ENCODE measurements around the gene OR10G3. TPM values are rescaled to one million over a fixed set of nuclear protein-coding genes. Genes with fewer than 3 reads are reported as not detected.

The OR10G3 gene
- total and polyA plus RNA-seq, 9 donors, result 0.13 TPM; not detected in 8

DNA sequence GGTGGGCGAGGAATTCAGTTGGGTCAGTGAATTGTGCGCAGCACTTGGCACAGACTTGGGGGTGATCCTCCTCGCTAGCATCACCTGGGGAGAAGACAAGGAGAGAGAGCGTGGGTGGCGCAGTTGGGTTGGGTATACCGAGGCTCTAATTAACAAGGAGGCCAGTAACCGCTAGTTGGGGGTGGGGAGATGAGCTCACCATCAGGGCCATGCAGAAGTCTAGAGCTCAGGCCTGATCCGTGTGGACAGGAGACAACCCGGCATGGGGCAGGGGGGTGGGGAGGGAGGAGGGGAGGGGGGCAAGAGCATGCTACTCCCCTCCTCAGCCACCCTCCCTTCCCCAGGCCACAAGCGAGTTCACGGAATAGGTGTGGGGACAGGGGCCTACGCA lies 54.3 kb downstream of the OR10G3 start:
- H3K4me1 ChIP-seq (ENCODE audit: control insufficient read depth, insufficient read depth, low read length), result peaks cover 12% of the 10 kb centered on the region
- 41% methylated on average over 6 of the region's 12 CpGs for WGBS (ENCODE audit: insufficient coverage)
- peak; percentile 48 for DNase-seq
- no peaks in the 10 kb centered on the region for H3K9me3 ChIP-seq (replicated peaks; ENCODE audit: control insufficient read depth, low read depth, low read length)
- H3K4me3 ChIP-seq (ENCODE audit: low read length), result peak overlapping the region; percentile 75
- no peaks in the 10 kb centered on the region for H3K27me3 ChIP-seq (ENCODE audit: control insufficient read depth, insufficient read depth, low read length)
- H3K36me3 ChIP-seq (ENCODE audit: control insufficient read depth, insufficient read depth, low read length), result peaks cover 24% of the 10 kb centered on the region
- H3K27ac ChIP-seq (ENCODE audit: low read length), result no peak overlapping the region

DNA sequence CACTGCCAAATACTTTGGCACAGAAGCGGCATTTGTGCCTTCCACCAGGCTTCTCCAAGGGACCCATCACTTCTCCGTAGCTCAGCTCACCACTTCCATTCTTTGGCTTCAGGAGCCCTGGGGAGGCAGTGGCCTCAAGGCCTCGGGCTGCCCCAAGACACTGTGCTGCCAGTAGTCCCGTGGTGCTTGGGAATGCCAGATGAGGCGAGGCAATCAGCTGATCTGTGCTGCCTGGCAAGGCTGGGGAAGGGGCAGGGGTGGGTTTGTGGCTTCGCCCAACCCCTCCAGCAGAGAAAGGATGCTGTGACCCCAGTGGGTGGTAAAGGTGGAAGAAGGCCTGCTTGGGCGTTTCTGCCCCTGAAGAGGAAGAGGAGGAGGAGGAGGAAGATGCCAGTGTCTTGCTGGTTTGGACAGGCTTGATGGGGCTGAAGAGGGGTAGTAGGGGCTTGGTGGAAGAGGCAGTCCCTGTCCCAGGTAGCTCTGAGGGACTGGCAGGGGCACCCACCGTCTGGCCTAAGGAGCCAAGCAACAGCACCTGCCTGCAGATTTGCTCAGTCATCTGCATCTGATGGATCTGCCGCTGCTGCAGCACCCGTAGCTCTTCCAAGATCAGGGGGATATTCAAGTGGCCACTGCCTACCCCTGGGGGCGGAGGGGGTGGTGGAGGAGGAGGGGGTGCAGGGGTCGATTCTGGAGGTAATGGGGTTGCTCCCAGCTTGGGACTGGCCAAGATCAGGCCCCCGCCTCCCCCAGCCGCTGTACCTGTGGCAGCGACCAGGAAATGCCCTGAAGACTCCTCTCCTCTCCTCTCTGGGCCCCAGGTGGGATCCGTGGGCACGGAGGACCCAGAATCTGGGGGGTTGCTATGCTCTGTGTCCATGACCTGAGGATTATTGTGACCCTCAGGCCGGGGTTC lies 55.0 kb downstream of the OR10G3 start:
- H3K9me3 ChIP-seq (replicated peaks; ENCODE audit: control insufficient read depth, low read depth, low read length), result no peaks in the 10 kb centered on the region
- no peak for DNase-seq
- H3K27me3 ChIP-seq (ENCODE audit: control insufficient read depth, insufficient read depth, low read length), result no peaks in the 10 kb centered on the region
- peaks cover 24% of the 10 kb centered on the region for H3K36me3 ChIP-seq (ENCODE audit: control insufficient read depth, insufficient read depth, low read length)
- 86% methylated on average over 8 of the region's 18 CpGs for WGBS (ENCODE audit: insufficient coverage)
- peak overlapping the region; percentile 75 for H3K4me3 ChIP-seq (ENCODE audit: low read length)
- H3K4me1 ChIP-seq (ENCODE audit: control insufficient read depth, insufficient read depth, low read length), result peaks cover 12% of the 10 kb centered on the region
- no peak overlapping the region for H3K27ac ChIP-seq (ENCODE audit: low read length)

DNA sequence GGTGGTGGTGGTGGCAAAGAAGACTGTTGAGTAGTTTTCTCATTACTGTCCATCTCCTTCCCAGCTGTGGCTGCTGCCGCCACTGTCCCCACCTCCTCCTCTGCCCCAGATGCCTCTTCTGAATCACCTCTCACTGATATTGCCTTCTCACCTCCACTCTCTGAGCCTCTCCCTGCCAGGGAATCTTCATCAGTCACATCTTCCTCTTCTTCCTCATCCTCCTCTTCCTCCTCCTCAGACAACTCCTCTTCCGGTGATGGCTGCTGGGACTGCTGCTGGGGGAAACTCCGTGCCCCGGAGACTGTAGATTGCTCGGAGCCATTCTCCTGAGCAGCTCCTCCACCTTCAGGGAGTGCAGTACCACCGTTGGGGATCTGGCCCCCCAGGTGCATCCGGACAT lies 56.7 kb downstream of the OR10G3 start:
- Histone ChIP-seq H3K27me3 (ENCODE audit: control insufficient read depth, insufficient read depth, low read length) (no peaks in the 10 kb centered on the region), H3K27ac (ENCODE audit: low read length) (no peak overlapping the region), H3K9me3 (replicated peaks; ENCODE audit: control insufficient read depth, low read depth, low read length) (no peaks in the 10 kb centered on the region), H3K4me1 (ENCODE audit: control insufficient read depth, insufficient read depth, low read length) (peaks cover 12% of the 10 kb centered on the region), H3K36me3 (ENCODE audit: control insufficient read depth, insufficient read depth, low read length) (peaks cover 24% of the 10 kb centered on the region), H3K4me3 (ENCODE audit: low read length) (no peak overlapping the region)
- 93% methylated on average over 6 of the region's 7 CpGs for WGBS (ENCODE audit: insufficient coverage)
- no peak for DNase-seq

DNA sequence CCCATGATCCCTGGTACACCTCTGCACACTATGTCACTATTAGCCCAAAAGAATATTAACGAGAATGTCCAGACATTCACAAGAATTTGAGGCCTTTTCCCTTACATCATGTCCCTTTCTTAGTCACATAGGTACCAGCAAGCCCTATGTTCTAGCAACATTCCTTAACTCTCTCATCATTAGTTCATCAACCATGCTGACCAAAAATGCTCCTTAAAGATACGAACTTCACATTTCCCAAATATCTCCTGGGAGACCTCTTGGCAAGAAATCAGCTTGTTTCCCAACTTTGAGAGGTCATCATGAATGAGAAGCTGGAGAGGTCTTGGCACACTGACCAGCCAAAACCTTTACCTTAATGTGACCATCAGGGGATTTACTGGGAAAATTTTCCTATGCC lies 58.4 kb downstream of the OR10G3 start:
- no peaks in the 10 kb centered on the region for H3K9me3 ChIP-seq (replicated peaks; ENCODE audit: control insufficient read depth, low read depth, low read length)
- no peak overlapping the region for H3K27ac ChIP-seq (ENCODE audit: low read length)
- WGBS (ENCODE audit: insufficient coverage), result 64% methylated on average over 1 of the region's 2 CpGs
- H3K27me3 ChIP-seq (ENCODE audit: control insufficient read depth, insufficient read depth, low read length), result no peaks in the 10 kb centered on the region
- H3K4me1 ChIP-seq (ENCODE audit: control insufficient read depth, insufficient read depth, low read length), result peaks cover 5% of the 10 kb centered on the region
- peaks cover 24% of the 10 kb centered on the region for H3K36me3 ChIP-seq (ENCODE audit: control insufficient read depth, insufficient read depth, low read length)
- DNase-seq, result no peak
- no peak overlapping the region for H3K4me3 ChIP-seq (ENCODE audit: low read length)

DNA sequence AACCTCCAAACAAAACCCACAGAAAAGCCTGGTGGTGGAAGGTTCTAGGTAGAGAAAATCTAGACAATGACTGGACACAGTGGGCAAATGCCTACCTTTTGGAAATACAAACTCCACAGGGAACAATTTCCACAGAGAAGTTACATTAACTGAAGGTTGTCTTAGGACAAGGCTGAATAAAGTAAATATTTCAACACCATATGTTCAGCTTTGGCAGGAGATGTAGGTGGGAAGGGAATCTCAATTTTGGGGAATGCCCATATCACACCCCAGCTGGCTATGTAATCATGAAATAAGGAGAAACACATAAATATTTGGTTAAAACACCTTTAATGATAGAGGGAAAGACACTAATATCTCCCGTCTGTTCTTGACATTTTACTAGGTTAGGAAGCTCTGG lies 59.1 kb downstream of the OR10G3 start:
- Histone ChIP-seq H3K27me3 (ENCODE audit: control insufficient read depth, insufficient read depth, low read length) (no peaks in the 10 kb centered on the region), H3K36me3 (ENCODE audit: control insufficient read depth, insufficient read depth, low read length) (peaks cover 24% of the 10 kb centered on the region), H3K4me3 (ENCODE audit: low read length) (no peak overlapping the region), H3K9me3 (replicated peaks; ENCODE audit: control insufficient read depth, low read depth, low read length) (no peaks in the 10 kb centered on the region), H3K4me1 (ENCODE audit: control insufficient read depth, insufficient read depth, low read length) (peaks cover 4% of the 10 kb centered on the region), H3K27ac (ENCODE audit: low read length) (no peak overlapping the region)
- no peak for DNase-seq
- no CpG with 5 or more reads among the region's 1 CpG for WGBS (ENCODE audit: insufficient coverage)

DNA sequence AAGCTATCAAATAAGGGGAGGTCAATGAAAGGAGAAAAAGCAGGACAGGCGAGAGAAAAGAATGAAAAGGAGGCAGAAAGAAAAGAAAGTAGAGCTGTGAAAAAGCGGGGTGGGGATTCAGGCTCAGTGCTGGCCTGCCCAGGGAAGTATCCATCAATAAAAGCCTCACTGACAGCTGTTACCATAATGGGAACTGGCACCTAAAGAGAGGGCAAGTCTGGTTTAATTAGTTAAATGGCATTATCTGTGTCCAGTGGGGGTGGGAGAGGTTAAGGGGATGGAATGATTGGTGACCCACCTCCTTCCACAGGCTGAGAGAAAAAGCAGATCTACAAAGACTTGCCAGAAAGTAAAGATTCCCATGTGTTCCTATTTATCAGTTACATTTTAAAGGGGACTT lies 61.2 kb downstream of the OR10G3 start:
- Histone ChIP-seq H3K4me1 (ENCODE audit: control insufficient read depth, insufficient read depth, low read length) (no peaks in the 10 kb centered on the region), H3K4me3 (ENCODE audit: low read length) (no peak overlapping the region), H3K36me3 (ENCODE audit: control insufficient read depth, insufficient read depth, low read length) (peaks cover 13% of the 10 kb centered on the region), H3K27ac (ENCODE audit: low read length) (no peak overlapping the region), H3K9me3 (replicated peaks; ENCODE audit: control insufficient read depth, low read depth, low read length) (no peaks in the 10 kb centered on the region), H3K27me3 (ENCODE audit: control insufficient read depth, insufficient read depth, low read length) (peaks cover 2% of the 10 kb centered on the region)
- DNase-seq, result no peak
- 72% methylated on average over 2 of the region's 2 CpGs for WGBS (ENCODE audit: insufficient coverage)

Other genes with a start within 250 kb of the OR10G3 start
- gene SUPT16H, start 196.1 kb downstream of the OR10G3 start, total RNA-seq, result 61.2 TPM
- 10 to 100 TPM; 68.0 to 93.1 (median 78.9) TPM for gene SUPT16H, start 196.1 kb downstream of the OR10G3 start, polyA plus RNA-seq (ENCODE audit: insufficient read depth in 1 of 8, insufficient read length in 8 of 8, low replicate concordance in 1 of 8)
- gene CHD8, start 124.0 kb downstream of the OR10G3 start, total RNA-seq, result 46.8 TPM
- 10 to 100 TPM; 36.4 to 50.8 (median 42.6) TPM for gene CHD8, start 124.0 kb downstream of the OR10G3 start, polyA plus RNA-seq (ENCODE audit: insufficient read depth in 1 of 8, insufficient read length in 8 of 8, low replicate concordance in 1 of 8)
- gene RAB2B, start 103.1 kb downstream of the OR10G3 start, total RNA-seq, result 20.0 TPM
- gene RAB2B, start 103.1 kb downstream of the OR10G3 start, polyA plus RNA-seq (ENCODE audit: insufficient read depth in 1 of 8, insufficient read length in 8 of 8, low replicate concordance in 1 of 8), result 10 to 100 TPM; 17.3 to 25.2 (median 21.6) TPM
- 24.7 TPM for gene TOX4, start 102.9 kb downstream of the OR10G3 start, total RNA-seq
- 10 to 100 TPM; 37.1 to 46.3 (median 40.4) TPM for gene TOX4, start 102.9 kb downstream of the OR10G3 start, polyA plus RNA-seq (ENCODE audit: insufficient read depth in 1 of 8, insufficient read length in 8 of 8, low replicate concordance in 1 of 8)
- gene METTL3, start 68.7 kb downstream of the OR10G3 start, total RNA-seq, result 56.3 TPM
- 10 to 100 TPM; 40.4 to 56.6 (median 45.5) TPM for gene METTL3, start 68.7 kb downstream of the OR10G3 start, polyA plus RNA-seq (ENCODE audit: insufficient read depth in 1 of 8, insufficient read length in 8 of 8, low replicate concordance in 1 of 8)
- gene SALL2, start 53.7 kb downstream of the OR10G3 start, total RNA-seq, result 7.1 TPM
- 10 to 100 TPM; 10.4 to 21.6 (median 15.2) TPM for gene SALL2, start 53.7 kb downstream of the OR10G3 start, polyA plus RNA-seq (ENCODE audit: insufficient read depth in 1 of 8, insufficient read length in 8 of 8, low replicate concordance in 1 of 8)
- not detected for gene OR10G2, start 54.9 kb upstream of the OR10G3 start, total RNA-seq
- not detected for gene OR10G2, start 54.9 kb upstream of the OR10G3 start, polyA plus RNA-seq (ENCODE audit: insufficient read depth in 1 of 8, insufficient read length in 8 of 8, low replicate concordance in 1 of 8)
- not detected for gene OR4E2, start 73.8 kb upstream of the OR10G3 start, total RNA-seq
- gene OR4E2, start 73.8 kb upstream of the OR10G3 start, polyA plus RNA-seq (ENCODE audit: insufficient read depth in 1 of 8, insufficient read length in 8 of 8, low replicate concordance in 1 of 8), result under 1 TPM in 1 of 8 donors, not detected in 7; 0.04 TPM
- gene OR4E1, start 93.7 kb upstream of the OR10G3 start, total RNA-seq, result not detected
- gene OR4E1, start 93.7 kb upstream of the OR10G3 start, polyA plus RNA-seq (ENCODE audit: insufficient read depth in 1 of 8, insufficient read length in 8 of 8, low replicate concordance in 1 of 8), result under 1 TPM in 1 of 8 donors, not detected in 7; 0.05 TPM